ENCODE measurements around the gene R3HDM2.
A peak's percentile ranks its signal among the peaks of the same experiment; 100 is the strongest.

R3HDM2 gene

GRCh38 chr12:57475271-57476161 is 44.7 kb upstream of the R3HDM2 start:
- peaks cover 0 to 55% (median 18%) of the 10 kb centered on the region in 11 experiments; a peak in 10 of 22 replicates for H4K20me1 ChIP-seq
- no peaks in the 10 kb centered on the region for H3K9me3 ChIP-seq (replicated peaks in 1 of 11)
- peaks cover 21 to 55% (median 50%) of the 10 kb centered on the region in 11 experiments; a peak in 19 of 22 replicates for H3K36me3 ChIP-seq
- H3K4me2 ChIP-seq: peak overlapping the region; percentile 97 to 100 (median 99)
- peak overlapping the region; percentile 56 to 88 (median 74) for H3K4me3 ChIP-seq
- H3K9ac ChIP-seq: peak overlapping the region; percentile 80 to 91 (median 83); a peak in 21 of 22 replicates
- peak overlapping the region; percentile 76 to 92 (median 84); a peak in 18 of 22 replicates for H3K27ac ChIP-seq
- peaks cover 53 to 85% (median 58%) of the 10 kb centered on the region in 10 experiments for H3K4me1 ChIP-seq
- TF ChIP-seq Cebpa-rat (IDR thresholded peaks at IDR 0.05): no peak
- H3K27me3 ChIP-seq: no peaks in the 10 kb centered on the region; a peak in 3 of 22 replicates

GRCh38 chr12:57474862-57475261 is 44.0 kb upstream of the R3HDM2 start:
- peak overlapping the region in 4 of 10 experiments; percentile 76 to 88 (median 82); a peak in 6 of 20 replicates for H3K4me3 ChIP-seq
- H3K9me3 ChIP-seq (replicated peaks in 1 of 11): no peaks in the 10 kb centered on the region
- H3K27ac ChIP-seq: no peak overlapping the region
- H3K36me3 ChIP-seq: peaks cover 24 to 62% (median 56%) of the 10 kb centered on the region in 11 experiments; a peak in 19 of 22 replicates
- peak overlapping the region in 4 of 11 experiments; percentile 82 to 91 (median 86); a peak in 4 of 22 replicates for H3K9ac ChIP-seq
- no peak for TF ChIP-seq Cebpa-rat (IDR thresholded peaks at IDR 0.05)
- peak overlapping the region; percentile 21 to 100 (median 99); a peak in 15 of 22 replicates for H3K4me2 ChIP-seq
- peaks cover 0 to 62% (median 18%) of the 10 kb centered on the region in 11 experiments; a peak in 10 of 22 replicates for H4K20me1 ChIP-seq
- H3K4me1 ChIP-seq: peaks cover 47 to 85% (median 52%) of the 10 kb centered on the region in 10 experiments
- no peaks in the 10 kb centered on the region; a peak in 3 of 22 replicates for H3K27me3 ChIP-seq

- Histone ChIP-seq H3K27me3 (no peaks in the 10 kb centered on the region; a peak in 3 of 22 replicates), H3K9ac (peak overlapping the region in 4 of 11 experiments; percentile 82 to 91 (median 86); a peak in 4 of 22 replicates), H3K4me3 (peak overlapping the region in 3 of 10 experiments; percentile 77 to 88 (median 86); a peak in 4 of 20 replicates), H3K27ac (no peak overlapping the region), H3K36me3 (peaks cover 24 to 66% (median 61%) of the 10 kb centered on the region in 11 experiments; a peak in 19 of 22 replicates), H4K20me1 (peaks cover 0 to 66% (median 18%) of the 10 kb centered on the region in 11 experiments; a peak in 11 of 22 replicates), H3K4me1 (peaks cover 43 to 85% (median 49%) of the 10 kb centered on the region in 10 experiments), H3K4me2 (peak overlapping the region in 8 of 11 experiments; percentile 21 to 100 (median 98); a peak in 12 of 22 replicates), H3K9me3 (replicated peaks in 1 of 11) (no peaks in the 10 kb centered on the region)
- TF ChIP-seq Cebpa-rat (IDR thresholded peaks at IDR 0.05): no peak
Measured at GRCh38 chr12:57474430-57474829, 43.6 kb upstream of the R3HDM2 start.

DNA sequence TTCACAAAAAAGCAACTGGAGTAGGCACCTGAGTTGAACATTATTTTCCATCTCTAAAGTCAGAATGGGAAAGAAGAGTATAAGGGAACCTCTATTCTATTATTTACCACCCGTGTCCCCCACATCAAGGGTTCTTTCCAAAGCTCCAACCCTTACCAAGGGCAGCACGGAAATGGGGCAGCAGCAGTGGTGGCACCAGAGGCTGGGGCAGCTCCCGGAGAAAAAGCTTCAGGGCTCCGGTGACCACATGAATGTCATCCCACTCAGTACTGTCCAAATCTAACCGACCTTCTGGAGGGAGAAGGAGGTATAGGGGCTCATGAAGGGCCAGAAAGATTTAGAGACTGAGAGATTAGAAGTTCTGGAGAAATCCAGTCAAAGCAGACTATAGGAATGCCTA is 43.0 kb upstream of the R3HDM2 start:
- no peaks in the 10 kb centered on the region for H3K9me3 ChIP-seq (replicated peaks in 1 of 11)
- no peaks in the 10 kb centered on the region; a peak in 3 of 22 replicates for H3K27me3 ChIP-seq
- peaks cover 37 to 83% (median 46%) of the 10 kb centered on the region in 10 experiments for H3K4me1 ChIP-seq
- no peak for TF ChIP-seq Cebpa-rat (IDR thresholded peaks at IDR 0.05)
- peak overlapping the region in 5 of 11 experiments; percentile 97 to 100 (median 97); a peak in 7 of 22 replicates for H3K4me2 ChIP-seq
- peak overlapping the region in 1 of 11 experiments; percentile 91; a peak in 1 of 22 replicates for H3K9ac ChIP-seq
- H3K4me3 ChIP-seq: 0 out of 20 replicates have a peak overlapping the region, but pooled peaks of 1 of the 10 experiments have one; percentile 88
- no peak overlapping the region for H3K27ac ChIP-seq
- peaks cover 0 to 71% (median 18%) of the 10 kb centered on the region in 11 experiments; a peak in 11 of 22 replicates for H4K20me1 ChIP-seq
- peaks cover 24 to 71% (median 66%) of the 10 kb centered on the region in 11 experiments; a peak in 19 of 22 replicates for H3K36me3 ChIP-seq

GRCh38 chr12:57473392-57473791 is 42.5 kb upstream of the R3HDM2 start:
- Histone ChIP-seq H3K27ac (no peak overlapping the region), H3K36me3 (peaks cover 24 to 76% (median 68%) of the 10 kb centered on the region in 11 experiments; a peak in 19 of 22 replicates), H3K4me1 (peaks cover 32 to 78% (median 41%) of the 10 kb centered on the region in 10 experiments), H3K9ac (no peak overlapping the region), H3K9me3 (replicated peaks in 1 of 11) (no peaks in the 10 kb centered on the region), H3K27me3 (no peaks in the 10 kb centered on the region; a peak in 3 of 22 replicates), H4K20me1 (peaks cover 0 to 76% (median 18%) of the 10 kb centered on the region in 11 experiments; a peak in 11 of 22 replicates), H3K4me2 (peak overlapping the region in 4 of 11 experiments; percentile 97 to 100 (median 98); a peak in 7 of 22 replicates), H3K4me3 (no peak overlapping the region)
- TF ChIP-seq Cebpa-rat (IDR thresholded peaks at IDR 0.05): no peak

DNA sequence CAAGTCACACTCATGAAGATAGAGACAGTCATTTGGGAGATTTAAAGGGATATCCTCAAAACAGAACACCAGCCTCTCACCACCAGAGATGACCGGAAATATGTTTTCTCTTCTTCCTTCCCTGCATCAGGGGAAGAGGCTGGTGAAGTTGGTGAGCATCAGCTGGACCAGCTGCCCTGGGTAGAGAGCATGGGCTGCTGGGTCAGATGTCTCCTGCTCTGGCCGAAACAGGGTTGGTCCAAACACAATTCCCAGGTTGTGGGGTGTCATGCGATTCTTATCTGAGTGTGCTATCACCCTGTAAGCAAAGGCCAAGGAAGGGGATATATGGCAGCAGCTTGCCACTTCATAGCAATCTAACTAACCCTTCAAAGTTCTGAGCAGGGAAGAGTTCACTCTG is 41.5 kb upstream of the R3HDM2 start:
- H3K9ac ChIP-seq: no peak overlapping the region
- no peaks in the 10 kb centered on the region for H3K9me3 ChIP-seq (replicated peaks in 1 of 11)
- no peak for TF ChIP-seq Cebpa-rat (IDR thresholded peaks at IDR 0.05)
- peaks cover 0 to 86% (median 18%) of the 10 kb centered on the region in 11 experiments; a peak in 11 of 22 replicates for H4K20me1 ChIP-seq
- peaks cover 24 to 85% (median 68%) of the 10 kb centered on the region in 11 experiments; a peak in 19 of 22 replicates for H3K36me3 ChIP-seq
- peak overlapping the region in 2 of 11 experiments; percentile 97; a peak in 5 of 22 replicates for H3K4me2 ChIP-seq
- no peaks in the 10 kb centered on the region; a peak in 3 of 22 replicates for H3K27me3 ChIP-seq
- H3K4me3 ChIP-seq: no peak overlapping the region
- peaks cover 22 to 71% (median 33%) of the 10 kb centered on the region in 10 experiments for H3K4me1 ChIP-seq
- H3K27ac ChIP-seq: no peak overlapping the region

GRCh38 chr12:57471661-57472060 is 40.8 kb upstream of the R3HDM2 start:
- Histone ChIP-seq H3K4me2 (peak overlapping the region in 3 of 11 experiments; percentile 23 to 97 (median 42); a peak in 4 of 22 replicates), H3K36me3 (peaks cover 24 to 87% (median 68%) of the 10 kb centered on the region in 11 experiments; a peak in 19 of 22 replicates), H3K4me3 (no peak overlapping the region), H4K20me1 (peaks cover 0 to 94% (median 18%) of the 10 kb centered on the region in 11 experiments; a peak in 11 of 22 replicates), H3K27ac (no peak overlapping the region), H3K9me3 (replicated peaks in 1 of 11) (no peaks in the 10 kb centered on the region), H3K4me1 (peaks cover 15 to 71% (median 30%) of the 10 kb centered on the region in 10 experiments), H3K9ac (peak overlapping the region in 1 of 11 experiments; percentile 29; a peak in 1 of 22 replicates), H3K27me3 (no peaks in the 10 kb centered on the region; a peak in 3 of 22 replicates)
- no peak for TF ChIP-seq Cebpa-rat (IDR thresholded peaks at IDR 0.05)

DNA sequence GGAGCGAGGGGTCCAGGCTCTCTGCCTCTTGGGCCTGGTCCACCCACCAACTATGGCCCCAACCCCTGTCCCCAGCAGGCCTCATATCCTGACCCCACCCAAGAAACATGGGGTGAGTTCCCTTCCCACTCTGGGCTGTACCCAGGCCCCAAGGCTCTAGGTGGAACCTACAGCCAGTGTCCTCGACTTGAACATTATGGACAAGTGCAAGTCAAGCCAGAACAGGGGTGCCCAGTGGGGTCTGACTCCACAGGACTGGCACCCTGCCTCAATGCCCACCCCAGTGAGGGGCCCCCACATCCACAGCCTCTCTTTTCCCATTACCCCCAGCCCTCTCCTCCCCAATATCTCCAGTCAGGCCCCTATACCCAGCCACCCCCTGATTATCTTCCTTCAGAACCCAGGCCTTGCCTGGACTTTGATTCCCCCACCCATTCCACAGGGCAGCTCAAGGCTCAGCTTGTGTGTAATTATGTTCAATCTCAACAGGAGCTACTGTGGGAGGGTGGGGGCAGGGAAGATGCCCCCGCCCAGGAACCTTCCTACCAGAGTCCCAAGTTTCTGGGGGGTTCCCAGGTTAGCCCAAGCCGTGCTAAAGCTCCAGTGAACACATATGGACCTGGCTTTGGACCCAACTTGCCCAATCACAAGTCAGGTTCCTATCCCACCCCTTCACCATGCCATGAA is 40.3 kb upstream of the R3HDM2 start:
- no peak overlapping the region for H3K27ac ChIP-seq
- TF ChIP-seq Cebpa-rat (IDR thresholded peaks at IDR 0.05): no peak
- H3K4me2 ChIP-seq: peak overlapping the region in 3 of 11 experiments; percentile 23 to 97 (median 42); a peak in 2 of 22 replicates
- H3K4me3 ChIP-seq: no peak overlapping the region
- no peaks in the 10 kb centered on the region; a peak in 3 of 22 replicates for H3K27me3 ChIP-seq
- H3K9me3 ChIP-seq (replicated peaks in 1 of 11): no peaks in the 10 kb centered on the region
- H3K36me3 ChIP-seq: peaks cover 24 to 87% (median 68%) of the 10 kb centered on the region in 11 experiments; a peak in 19 of 22 replicates
- peaks cover 0 to 99% (median 18%) of the 10 kb centered on the region in 11 experiments; a peak in 11 of 22 replicates for H4K20me1 ChIP-seq
- H3K4me1 ChIP-seq: peaks cover 9 to 74% (median 25%) of the 10 kb centered on the region in 10 experiments
- H3K9ac ChIP-seq: peak overlapping the region in 2 of 11 experiments; percentile 4 to 29; a peak in 1 of 22 replicates
